Fibroblast of pulmonary artery (primary cell): ENCODE data around the gene PCARE.

Experiments
- DNase-seq: peaks from one replicate; pipeline ENCODE4 v3.0.0-alpha.2; 2010; ENCODE audit warnings: low read depth
- H3K4me3 ChIP-seq: replicated peaks from 2 replicates; pipeline ENCODE4 v1.5.1; 2011; ENCODE audit warnings: low read depth, mild to moderate bottlenecking, control low read depth, low read length, moderate library complexity
- TF ChIP-seq, protein P1 (sequence below): IDR thresholded peaks from 2 replicates; pipeline ENCODE4 v1.5.1; 2011; ENCODE audit warnings: mild to moderate bottlenecking, control low read depth, low read length, inconsistent platforms; ENCODE audit errors: missing control alignments

The PCARE gene

DNA sequence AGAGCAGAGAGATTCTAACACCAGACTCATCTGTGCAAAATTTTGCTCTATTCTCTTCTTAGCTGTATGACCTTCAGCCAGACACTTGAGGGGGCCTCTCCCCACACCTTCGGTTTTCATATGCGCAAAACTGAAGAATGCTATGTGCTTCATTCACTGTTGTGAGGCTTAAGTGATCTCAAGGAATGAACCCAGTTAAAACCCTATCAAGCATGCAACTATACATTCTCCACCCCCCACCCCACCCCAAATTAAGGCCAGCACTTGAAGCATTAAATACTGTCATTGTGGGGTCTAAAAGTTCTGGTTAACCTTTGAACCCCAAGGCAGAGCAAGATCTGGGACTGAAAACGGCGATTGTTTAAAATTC is 10.0 kb downstream of the PCARE start:
- H3K4me3 ChIP-seq: no peak overlapping the region
- no peak for DNase-seq
- TF ChIP-seq, protein P1, sequence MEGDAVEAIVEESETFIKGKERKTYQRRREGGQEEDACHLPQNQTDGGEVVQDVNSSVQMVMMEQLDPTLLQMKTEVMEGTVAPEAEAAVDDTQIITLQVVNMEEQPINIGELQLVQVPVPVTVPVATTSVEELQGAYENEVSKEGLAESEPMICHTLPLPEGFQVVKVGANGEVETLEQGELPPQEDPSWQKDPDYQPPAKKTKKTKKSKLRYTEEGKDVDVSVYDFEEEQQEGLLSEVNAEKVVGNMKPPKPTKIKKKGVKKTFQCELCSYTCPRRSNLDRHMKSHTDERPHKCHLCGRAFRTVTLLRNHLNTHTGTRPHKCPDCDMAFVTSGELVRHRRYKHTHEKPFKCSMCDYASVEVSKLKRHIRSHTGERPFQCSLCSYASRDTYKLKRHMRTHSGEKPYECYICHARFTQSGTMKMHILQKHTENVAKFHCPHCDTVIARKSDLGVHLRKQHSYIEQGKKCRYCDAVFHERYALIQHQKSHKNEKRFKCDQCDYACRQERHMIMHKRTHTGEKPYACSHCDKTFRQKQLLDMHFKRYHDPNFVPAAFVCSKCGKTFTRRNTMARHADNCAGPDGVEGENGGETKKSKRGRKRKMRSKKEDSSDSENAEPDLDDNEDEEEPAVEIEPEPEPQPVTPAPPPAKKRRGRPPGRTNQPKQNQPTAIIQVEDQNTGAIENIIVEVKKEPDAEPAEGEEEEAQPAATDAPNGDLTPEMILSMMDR: no peak

DNA sequence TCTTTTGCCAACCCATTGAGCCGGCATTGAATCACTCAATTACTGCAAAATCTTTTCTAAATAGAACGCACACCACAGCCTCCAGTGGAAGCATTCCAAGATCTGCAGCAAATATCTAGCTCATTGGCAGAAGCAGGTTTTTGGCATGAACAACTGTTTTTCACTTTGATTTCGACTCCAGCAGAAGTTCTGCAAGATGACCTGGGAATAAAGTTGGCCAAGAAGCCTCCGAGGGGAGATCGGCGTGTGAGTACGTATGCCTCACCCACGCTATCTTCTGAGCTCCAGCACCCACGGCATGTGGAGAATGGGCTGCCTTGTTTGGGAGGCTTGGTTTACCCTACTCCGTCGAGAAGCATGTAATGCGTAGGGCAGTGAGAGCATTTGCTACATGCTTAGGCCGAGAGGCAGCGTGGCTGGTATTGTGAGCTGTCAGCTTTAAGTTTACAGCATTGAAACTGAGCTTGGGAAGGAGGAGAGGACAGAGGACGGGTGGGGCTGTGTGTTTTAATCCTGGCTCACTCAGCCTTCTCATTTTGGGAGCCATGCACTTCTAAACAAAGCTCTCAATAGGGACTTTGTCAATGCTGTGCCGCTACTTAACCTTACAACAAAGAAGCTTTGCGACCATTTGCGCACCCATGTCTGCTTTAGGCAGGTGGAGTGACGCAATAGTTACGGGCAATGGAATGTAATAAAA is 10.5 kb downstream of the PCARE start:
- TF ChIP-seq, protein P1: no peak
- H3K4me3 ChIP-seq: no peak overlapping the region
- DNase-seq: peak; percentile 63

DNA sequence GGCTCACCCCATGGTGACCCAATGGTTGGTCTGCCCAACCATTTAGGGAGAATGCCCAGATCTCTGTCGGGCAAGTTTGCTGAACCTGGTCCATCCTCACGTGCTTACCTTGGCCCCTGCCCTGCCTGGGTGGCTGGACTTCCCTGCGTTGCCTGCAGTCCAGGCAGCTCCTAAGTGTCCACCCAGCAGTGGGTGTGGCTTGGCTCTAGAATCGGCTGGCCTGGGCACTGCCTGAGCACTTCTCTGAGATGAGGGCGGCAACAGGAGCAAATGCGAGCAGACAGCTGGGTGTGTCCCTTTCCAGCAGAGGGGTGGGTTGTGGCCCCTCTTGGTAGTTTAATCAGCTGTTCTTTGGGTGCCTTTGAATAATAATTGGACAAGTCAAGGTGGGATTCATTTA is 11.3 kb downstream of the PCARE start:
- TF ChIP-seq, protein P1: no peak
- H3K4me3 ChIP-seq: no peak overlapping the region
- DNase-seq: no peak

DNA sequence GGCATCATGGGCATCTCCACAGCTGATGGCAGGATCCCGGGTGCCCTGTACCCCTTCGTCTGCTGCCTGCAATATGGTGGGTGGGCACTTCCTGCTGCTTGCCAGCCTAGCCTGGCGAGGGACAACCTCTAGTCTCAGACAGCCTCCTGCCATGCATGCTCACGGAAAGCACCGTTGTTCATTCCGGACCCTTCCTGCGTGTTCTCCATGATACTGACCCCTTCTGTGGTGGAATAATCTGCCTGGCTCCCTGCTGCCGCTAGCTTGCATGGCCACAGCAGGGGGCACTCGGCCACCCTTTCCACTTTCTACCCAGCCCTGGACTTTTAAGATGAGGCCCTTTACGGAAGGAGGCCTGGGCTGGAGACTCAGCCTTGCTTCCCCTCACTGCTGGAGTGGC is 12.0 kb downstream of the PCARE start:
- DNase-seq: no peak
- TF ChIP-seq, protein P1: no peak
- no peak overlapping the region for H3K4me3 ChIP-seq

DNA sequence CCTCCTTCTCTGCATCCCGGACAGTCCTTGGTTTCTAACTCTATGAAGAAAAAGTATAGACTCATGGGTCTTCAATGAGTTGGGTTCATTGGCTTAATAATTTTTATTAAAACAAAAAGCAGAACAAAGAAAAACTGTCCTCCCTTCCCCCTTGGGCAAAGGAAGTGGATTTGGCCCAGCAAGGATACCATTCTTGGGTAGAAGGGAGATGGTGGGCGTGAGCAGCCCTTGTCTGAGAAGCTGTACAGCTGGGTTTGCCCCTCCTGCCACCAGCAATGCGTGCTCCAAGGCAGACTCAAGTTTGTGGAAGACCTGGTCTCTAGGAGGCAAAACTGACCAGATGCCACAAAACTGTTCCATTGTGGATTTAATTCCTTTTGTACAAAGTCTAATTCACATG is 12.7 kb downstream of the PCARE start:
- H3K4me3 ChIP-seq: no peak overlapping the region
- TF ChIP-seq, protein P1: no peak
- no peak for DNase-seq

GRCh38 chr2:29061176-29061575 is 13.1 kb downstream of the PCARE start:
- no peak overlapping the region for H3K4me3 ChIP-seq
- TF ChIP-seq, protein P1: no peak
- DNase-seq: no peak

DNA sequence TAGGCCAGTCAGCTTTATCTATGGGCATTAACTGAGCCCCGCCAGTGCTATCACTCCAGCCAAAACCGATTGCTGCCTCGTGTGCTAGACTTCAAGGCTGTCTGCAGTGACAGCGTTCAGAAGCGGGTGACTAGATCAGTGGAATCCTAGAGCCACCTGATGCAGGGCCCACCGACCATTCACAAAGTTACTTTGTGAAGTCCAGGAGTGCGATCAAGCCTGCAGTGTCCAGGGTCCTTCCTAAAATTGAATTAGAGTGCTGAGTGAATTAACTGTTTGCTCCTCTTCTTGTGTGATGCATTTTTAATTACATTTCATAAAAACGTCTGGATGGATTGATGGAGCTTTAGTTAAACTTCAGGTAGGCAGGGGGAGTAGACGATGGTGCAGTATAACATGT is 13.9 kb downstream of the PCARE start:
- TF ChIP-seq, protein P1: no peak
- no peak for DNase-seq
- H3K4me3 ChIP-seq: no peak overlapping the region
